GM12878 (cell line): ENCODE data around the gene NCMAP.

Experiments used
- EZH2 ChIP-seq: IDR thresholded peaks from 2 replicates; pipeline ENCODE4 v1.6.1; 2012; ENCODE audit warnings: low read depth, mild to moderate bottlenecking, control low read depth, inconsistent platforms, low read length, borderline replicate concordance; ENCODE audit not compliant: control insufficient read depth
- JUNB ChIP-seq: IDR thresholded peaks from 2 replicates; pipeline ENCODE4 v1.6.1; 2016; ENCODE audit warnings: antibody characterized with exemption, mild to moderate bottlenecking
- NFIC ChIP-seq: IDR thresholded peaks from 2 replicates; pipeline ENCODE4 v1.6.1; 2012; ENCODE audit warnings: low read depth, mild to moderate bottlenecking, inconsistent platforms, low read length, moderate library complexity
- POLR2A ChIP-seq: IDR thresholded peaks from 2 replicates; pipeline ENCODE4 v1.6.1; 2011; ENCODE audit warnings: low read depth, mild to moderate bottlenecking, low read length
- RFX5 ChIP-seq: IDR thresholded peaks from 2 replicates; pipeline ENCODE4 v1.6.1; 2011; ENCODE audit warnings: low read depth, low read length, improper control_type of control experiment
- TBL1XR1 ChIP-seq: IDR thresholded peaks from 2 replicates; pipeline ENCODE4 v1.6.1; 2012; ENCODE audit warnings: low read depth, low read length, improper control_type of control experiment
- YY1 ChIP-seq: IDR thresholded peaks from 2 replicates; pipeline ENCODE4 v1.6.1; 2011; ENCODE audit warnings: low read depth, mild to moderate bottlenecking, low read length
- TF ChIP-seq, protein P1 (sequence below), 3 experiments: IDR thresholded peaks in 2 of 3; conservative IDR thresholded peaks in 1 of 3; 2 replicates each; pipeline ENCODE4 v1.5.1; 2011; ENCODE audit warnings: low read depth in 3 of 3, low read length in 3 of 3, mild to moderate bottlenecking in 3 of 3, control low read depth in 2 of 3, moderate library complexity in 2 of 3, inconsistent platforms in 1 of 3, mixed read lengths in 1 of 3; ENCODE audit not compliant: control insufficient read depth in 2 of 3, insufficient read depth in 1 of 3; ENCODE audit errors: extremely low read depth in 1 of 3

DNA sequence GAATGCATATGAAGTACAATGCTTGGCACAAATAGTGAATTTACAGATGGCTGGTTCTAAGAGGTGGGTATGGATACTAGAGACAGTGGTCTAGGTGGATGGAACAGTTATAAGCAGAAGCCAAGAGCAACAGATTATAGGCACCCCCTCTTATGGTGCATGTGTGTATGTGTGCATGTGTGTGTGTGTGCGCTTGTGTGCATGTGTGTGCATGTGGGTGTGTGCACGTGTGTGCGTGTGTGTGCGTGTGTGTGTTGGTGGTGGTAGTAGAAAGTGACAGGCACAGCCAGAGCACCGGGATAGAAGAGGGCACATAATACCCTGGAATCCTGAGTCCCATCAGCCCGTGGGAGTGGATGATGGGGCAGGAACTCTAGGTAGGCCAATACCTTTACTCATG, 1.3 kb downstream of the NCMAP start:
- TF ChIP-seq, protein P1, sequence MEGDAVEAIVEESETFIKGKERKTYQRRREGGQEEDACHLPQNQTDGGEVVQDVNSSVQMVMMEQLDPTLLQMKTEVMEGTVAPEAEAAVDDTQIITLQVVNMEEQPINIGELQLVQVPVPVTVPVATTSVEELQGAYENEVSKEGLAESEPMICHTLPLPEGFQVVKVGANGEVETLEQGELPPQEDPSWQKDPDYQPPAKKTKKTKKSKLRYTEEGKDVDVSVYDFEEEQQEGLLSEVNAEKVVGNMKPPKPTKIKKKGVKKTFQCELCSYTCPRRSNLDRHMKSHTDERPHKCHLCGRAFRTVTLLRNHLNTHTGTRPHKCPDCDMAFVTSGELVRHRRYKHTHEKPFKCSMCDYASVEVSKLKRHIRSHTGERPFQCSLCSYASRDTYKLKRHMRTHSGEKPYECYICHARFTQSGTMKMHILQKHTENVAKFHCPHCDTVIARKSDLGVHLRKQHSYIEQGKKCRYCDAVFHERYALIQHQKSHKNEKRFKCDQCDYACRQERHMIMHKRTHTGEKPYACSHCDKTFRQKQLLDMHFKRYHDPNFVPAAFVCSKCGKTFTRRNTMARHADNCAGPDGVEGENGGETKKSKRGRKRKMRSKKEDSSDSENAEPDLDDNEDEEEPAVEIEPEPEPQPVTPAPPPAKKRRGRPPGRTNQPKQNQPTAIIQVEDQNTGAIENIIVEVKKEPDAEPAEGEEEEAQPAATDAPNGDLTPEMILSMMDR (IDR thresholded peaks at IDR 0.05 in 2 of 3, conservative IDR thresholded peaks at IDR 0.05 in 1 of 3; ENCODE audit: control insufficient read depth in 2 of 3, extremely low read depth in 1 of 3, insufficient read depth in 1 of 3, low read depth in 3 of 3, low read length in 3 of 3): no peak
- no peak for TF ChIP-seq YY1
- TF ChIP-seq RFX5: no peak
- no peak for TF ChIP-seq POLR2A
- no peak for TF ChIP-seq NFIC
- TF ChIP-seq JUNB: no peak
- TF ChIP-seq EZH2: no peak
- no peak for TF ChIP-seq TBL1XR1
